ENCODE data around the gene DRC1.
"Not testable (repeated sequence)": the region's sequence is repeated elsewhere in the genome, so short reads cannot be mapped to it uniquely, and the experiment has no call there.

The DRC1 gene

DNA sequence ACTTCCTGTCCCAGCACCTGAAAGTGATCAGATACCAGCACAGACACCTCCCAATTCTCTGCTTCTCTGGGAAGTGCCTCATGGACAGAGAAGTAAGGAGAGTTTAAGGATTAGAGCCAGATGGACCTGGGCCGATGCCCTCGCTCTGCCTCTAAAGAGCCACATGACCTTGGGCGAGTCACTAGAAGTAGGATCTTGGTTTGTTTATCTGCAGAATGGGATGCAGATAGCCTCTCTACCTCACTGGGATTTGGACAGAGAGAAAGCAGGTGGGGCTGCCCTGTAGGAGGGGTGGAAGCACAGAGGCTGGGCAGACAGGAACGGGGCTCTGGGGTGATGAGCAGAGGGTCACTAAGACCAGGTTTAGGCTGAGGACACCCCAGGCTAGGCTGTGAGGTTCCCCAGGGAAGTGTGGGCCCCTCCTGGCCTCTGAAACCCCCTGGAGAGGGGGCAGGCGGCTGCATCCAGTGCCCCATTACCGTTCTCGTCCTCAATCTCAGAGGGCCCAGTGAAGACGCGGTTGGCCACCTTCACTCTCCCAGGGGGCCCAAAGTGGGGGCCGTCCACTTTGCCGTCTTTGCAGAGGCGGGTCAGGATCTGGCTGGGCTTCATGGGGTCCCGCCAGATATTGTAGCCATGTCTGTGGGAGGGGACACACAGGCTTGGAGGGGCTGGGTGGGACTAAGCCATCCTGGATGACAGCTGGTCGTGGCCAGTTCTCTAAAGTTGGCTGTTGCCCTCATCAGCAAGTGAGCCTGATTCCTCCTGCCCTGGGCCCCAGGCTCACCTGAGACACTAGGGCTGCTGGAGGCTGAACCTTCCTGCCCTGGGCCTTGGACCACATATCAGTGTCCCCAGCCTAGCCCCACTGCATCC lies 62.9 kb downstream of the DRC1 start:
- no peak for ATAC-seq

DNA sequence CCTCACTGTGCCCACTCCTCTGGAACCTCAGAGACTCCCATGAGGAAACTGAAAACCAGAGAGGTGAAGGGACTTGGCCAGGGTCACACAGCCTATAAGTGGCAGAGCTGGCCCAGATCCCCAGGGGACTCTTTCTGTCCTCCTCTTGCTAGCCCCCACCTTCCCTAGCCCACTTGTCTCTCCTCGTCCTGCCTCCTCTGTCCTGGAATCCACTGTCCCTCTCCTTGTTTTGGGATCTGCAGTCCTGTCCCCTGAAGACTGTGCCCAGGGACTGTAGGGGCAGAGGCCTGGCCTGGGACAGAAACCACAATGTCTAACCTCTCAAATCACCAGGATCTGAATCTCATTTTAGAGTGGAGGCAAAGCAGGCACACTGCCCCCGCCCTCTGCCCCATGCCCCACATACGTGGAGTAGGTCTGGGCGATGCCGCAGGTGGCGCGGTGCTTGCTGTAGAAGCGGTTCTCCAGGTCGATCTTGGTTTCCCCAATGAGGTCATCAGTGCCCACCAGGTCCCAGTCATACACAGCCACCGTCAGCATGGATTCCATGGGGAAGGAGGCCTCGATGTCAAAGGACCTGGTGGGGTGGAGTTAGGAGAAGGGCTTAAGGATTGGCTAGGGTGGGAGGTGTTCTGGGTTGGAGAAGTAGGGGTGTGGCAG lies 63.7 kb downstream of the DRC1 start:
- ATAC-seq = no peak

DNA sequence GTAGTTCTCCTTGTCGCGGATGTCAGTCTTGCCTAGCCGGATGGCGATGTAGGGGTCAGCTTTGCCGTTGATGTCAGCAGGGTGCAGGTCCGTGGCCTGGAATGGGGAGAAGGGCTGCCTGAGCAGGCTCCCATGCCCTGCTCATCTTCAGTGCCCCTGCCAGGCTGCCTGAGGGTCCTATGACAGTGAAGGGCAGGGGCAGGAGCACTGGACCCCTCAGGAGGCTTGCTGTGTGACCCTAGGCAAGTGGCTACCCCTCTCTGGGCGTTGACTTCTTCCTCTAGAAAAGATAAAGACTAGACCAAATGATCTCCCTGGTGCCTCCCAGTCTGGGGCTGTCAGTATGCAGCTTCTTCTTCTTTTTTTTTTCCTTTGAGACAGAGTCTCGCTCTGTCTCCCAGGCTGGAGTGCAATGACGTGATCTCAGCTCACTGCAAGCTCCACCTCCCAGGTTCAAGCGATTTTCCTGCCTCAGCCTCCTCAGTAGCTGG lies 64.3 kb downstream of the DRC1 start:
- ATAC-seq = no peak

DNA sequence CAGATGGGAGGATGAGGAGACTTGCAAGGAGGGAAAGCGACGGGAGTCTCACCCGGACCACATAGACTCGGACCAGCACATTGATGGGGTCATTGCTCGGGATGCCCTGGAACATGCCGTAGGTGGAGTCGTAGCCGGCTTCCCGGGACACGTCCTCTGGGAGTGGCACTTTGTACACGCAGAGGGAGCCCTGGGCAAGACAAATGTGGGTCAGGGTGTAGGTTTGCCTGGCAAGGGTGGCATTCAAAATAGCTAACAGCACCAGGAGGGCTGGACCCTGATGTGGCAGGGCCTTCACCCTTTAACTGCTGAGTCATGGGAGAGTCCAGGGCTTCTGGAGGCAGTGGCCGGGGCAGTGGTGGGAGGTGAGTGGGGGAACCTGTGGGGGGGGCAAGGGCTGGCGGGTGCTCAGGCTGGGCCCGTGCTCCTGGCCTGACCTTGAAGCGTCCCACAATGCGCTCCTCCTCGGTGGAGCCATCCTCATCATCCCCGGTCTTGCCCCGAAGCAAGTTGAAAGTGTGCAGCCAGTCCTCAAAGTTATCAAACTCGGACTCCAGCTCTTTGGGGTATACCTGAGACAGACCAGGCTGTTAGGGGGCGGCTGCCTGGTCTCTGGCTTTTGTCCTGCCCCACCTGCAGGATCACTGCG lies 65.1 kb downstream of the DRC1 start:
- ATAC-seq = no peak

DNA sequence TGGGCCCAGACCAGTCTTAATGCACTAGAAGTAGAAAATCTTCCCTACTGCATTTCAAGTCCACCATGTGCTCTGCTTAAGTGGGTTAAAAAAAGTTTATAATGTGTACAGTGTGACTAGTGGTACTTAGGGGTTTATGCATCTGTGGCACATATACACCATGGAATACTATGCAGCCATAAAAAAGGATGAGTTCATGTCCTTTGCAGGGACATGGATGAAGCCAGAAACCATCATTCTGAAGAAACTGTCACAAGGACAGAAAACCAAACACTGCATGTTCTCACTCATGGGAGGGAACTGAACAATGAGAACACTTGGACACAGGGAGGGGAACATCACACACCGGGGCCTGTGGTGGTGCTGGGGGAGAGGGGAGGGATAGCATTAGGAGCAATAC lies 66.8 kb downstream of the DRC1 start:
- not testable (repeated sequence) for ATAC-seq

DNA sequence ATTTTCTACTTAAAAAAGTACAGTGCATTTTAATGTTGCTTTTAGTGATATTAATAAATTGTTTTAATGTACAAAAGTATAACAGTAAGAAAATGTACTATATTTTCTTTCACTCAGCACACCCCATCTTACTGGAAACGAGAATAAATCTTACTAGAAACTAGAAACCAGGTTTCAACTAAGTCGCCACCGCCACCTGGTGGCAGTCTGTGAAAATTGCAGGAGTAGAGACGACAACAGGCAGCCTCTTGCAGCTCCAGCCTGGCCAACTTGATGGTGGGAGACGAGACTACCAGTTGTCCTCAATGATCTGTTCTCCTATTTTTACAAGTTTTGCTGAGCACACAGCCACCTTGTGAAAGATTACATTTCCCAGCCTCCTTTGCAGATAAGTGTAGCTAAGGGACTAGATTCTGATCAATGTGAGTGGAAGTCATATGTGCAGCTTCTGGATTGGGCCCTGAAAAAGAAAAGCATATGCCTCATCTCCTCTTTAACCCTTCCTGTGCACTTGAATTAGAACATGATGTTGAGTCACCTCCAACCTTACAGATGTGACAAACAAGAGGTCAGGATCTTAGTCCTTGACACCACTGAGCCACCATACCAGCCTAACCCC lies 67.5 kb downstream of the DRC1 start:
- no peak for ATAC-seq

DNA sequence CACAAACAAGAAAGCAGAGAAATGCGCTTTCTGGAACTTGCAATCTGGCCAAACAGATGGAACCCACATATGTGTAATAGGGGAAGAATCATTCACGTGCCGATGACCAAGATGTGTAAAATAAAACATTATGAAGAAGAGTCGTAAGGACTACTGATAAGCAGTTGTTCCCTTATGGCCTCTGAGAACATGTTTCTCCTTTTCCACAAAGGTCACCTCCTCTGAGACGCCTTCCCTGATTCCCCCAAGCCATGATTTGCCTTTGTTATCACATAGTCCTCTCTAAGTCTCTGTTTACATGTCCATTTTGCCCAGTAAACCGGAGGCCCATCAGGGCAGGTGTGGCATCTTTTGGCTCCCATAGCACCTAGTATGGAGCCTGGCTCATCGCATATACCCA lies 68.2 kb downstream of the DRC1 start:
- ATAC-seq = no peak

DNA sequence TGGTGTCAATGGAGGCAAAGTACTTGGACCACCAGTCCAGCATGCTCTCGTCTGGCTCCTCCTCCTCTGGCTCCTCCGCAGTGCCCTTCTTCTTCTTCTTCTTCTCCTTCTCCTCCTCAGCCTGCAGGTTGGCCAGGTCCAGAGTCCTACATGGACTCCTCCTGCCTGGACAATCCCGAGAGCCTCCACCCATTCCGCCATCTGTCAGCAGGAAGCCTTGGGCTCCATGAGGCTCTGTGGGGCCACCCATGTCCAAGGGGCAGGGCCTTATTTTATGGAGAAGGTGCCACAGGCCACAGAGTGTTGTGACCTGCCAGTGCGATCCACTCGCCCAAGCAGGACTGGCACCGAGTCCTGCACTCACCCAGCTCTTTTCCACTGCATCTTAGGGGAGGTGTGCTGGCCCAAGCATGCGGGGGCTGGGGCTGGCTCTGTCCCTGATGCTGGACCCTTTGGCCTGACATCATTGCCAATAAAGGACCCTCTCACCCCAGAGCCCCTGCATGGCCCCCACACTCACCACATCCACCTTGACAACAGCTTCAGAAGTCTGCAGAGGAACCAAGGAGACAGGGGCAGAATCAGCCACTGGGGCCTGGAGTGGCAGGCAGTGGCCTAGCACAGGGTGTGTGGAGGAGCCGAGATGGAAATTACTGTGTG lies 69.0 kb downstream of the DRC1 start:
- ATAC-seq = no peak

DNA sequence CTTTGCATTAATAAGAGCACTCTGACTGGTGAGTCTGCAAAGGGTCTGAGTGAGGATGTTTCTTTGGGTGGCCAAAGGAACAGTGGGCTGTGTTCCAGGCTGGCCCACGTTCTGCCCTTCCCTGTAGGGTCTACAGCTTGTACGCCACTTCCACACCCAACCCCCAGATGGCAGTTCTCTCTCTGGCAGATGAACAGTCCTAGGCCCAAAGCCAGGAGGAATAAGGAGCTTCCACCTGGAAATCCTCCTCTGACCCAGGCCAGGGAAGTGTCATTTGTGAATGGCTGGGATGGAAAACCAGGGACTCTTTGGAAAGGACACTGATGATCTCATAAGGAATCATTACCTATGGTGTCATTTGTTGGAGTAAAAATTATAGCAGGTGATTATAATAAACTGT lies 69.6 kb downstream of the DRC1 start:
- no peak for ATAC-seq

DNA sequence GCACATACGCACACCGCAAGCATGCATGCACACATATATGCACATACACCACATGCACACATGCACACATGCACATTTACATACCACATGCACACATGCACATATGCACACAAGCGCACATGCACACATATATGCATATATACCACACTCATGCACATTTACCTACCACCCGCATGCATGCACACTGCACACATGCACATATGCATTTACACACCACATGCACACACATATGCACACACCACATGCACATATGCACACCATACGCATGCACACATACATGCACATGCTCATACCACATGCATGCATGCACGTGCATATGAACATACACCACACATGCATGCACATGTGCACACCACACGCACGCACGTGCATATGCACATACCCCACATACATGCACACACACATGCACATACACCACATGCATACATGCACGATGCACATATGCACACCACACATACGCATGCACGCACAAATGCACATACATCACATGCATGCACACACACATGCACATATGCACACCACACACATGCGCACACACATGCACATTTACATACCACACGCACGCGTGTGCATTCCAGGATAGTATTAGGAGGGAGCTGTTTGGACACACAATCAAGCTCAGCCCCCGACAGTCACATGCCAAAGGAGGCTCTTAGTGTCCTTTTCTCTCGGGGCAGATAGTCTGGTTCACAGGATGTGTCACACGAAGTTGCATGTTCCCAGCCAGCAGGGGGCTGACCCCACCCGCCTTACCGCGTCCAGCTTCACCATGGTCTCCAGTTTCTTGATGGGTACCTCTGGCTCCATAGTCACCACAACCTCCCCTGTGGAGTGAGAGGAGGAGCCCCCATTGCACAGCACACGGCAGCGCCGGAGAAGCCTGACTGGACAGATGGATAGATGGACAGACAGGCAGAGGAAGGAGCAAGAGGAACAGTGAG lies 70.3 kb downstream of the DRC1 start:
- no peak for ATAC-seq

DNA sequence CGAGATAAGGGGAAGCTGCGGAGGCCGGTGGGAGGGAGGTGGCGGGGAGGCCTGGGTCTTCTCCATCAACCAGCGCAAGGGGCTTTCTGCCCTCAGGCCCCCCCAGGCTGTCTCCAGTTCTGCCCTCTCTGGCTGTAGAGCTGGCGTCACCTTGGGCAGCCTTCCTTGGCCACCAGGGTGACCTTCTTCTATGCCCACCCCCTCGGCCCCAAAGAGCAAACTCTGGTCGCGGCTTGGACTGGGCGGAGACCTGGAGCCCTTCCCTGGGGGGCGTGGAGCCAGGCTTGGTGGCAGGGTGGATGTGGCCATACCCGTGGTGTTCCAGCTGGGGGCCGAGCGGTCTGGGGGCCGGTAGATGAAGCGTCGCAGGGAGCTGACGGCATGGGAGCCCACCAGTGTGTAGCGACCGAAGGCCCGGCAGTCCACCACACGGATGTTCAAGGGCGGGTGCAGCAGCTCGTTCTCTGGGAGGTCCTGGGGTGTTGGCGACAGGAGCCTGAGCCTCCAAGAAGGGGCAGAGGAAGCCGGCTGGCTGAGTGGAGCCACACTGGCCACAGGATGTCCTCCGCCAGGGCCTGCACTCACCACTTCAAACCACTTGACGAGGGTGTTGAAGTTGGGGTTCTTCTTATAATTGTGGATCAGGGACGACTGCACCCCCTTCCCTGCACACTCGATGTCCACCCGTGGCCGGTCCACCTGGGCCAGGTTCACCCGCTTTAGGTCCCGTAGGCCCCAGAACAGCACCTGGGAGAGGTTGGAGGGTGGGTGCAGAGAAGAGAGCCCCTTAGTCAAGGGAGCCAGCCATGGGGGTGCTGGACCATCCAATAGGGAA lies 71.3 kb downstream of the DRC1 start:
- ATAC-seq = no peak

DNA sequence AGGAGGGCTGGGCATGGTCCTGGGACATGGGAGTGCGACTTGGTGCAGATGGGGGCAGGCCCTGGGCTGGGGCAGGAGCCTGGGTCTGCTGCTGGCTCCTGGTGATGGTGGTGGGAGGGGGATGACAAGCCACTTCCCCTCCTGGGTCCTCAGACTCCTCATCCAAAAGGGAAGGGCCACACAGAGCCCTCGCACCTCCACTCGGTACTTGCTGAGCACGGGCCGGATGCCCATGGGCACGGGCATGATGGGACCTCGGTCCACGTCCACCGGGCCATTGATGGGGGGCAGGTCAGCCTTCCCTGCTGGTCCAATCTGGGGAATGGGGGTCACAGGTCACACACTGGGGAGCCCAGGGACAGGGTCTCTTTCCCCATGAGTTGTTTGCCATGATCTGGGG lies 72.1 kb downstream of the DRC1 start:
- no peak for ATAC-seq

DNA sequence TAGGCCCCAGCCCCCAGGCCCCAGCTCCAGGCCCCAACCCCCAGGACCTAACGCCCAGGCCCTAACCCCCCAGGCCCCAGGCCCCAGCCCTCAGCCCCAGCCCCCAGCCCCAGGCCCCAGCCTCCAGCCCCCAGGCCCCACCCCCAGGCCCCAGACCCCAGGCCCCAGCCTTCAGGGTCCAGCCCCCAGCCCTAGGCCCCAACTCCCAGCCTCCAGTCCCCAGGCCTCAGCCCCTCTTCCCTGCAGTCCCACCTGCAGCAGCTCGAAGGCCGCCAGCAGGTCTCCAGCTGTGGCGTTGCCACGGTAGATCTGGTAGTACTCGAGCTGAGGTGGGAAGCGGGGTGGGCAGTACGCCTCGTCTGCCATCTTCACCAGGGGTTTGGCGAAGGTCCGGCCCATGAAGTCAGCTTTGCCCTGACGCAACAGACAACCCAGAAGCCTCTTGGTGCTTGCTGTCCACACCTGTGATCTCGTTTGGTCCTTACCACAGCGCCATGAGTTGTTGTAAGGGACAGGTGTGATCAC lies 72.6 kb downstream of the DRC1 start:
- no peak for ATAC-seq

DNA sequence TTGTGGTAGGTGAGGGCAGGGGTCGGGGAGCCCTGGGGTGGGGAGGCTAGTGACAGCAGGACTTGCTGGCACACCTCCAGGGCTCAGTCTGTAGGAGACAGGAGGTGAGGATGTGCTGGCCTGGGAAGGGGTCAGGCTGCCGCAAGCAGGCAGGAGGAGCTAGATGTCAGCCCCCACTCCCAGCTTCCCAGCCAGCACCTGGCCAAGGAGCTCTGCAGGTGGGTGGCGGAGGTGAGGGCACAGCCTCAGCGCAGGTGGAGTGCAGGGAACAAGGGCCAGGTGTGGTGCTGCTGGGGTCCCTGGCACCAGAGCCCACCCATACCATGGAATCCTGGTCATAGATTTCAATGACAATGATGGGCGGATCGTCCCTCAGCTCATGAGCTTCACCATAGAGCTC lies 73.3 kb downstream of the DRC1 start:
- ATAC-seq = no peak

DNA sequence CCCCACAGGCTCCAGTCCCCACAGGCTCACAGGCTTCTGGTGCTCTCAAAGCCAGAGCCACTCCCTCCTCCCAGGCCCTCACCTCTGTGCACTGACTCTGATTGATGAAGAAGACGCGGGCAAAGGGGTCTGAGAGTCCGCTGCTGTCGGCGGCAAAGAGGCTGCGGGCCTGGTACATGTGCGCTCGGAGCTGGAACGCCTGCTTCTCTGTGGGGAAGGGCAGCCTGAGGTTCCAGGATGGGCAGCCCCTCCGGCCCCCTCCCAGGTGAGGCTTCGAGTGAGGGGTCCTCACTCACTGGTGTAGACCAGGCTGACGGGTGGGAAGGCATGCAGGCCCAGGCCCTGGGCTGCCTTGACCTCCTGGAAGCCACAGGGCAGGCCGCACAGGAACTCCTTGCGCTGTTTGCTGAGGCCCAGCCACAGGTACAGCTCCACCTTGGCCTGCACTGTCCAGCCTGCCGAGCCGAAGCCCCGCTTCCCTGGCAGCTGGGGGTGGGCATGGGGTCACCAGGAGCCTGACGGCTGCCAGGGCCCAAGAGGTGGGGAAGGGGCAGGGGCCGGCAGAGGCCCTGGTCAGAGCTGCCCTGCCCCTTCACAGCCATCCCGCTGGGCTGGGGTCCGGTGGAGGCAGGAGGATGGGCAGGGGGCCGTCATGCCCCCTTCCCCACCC lies 74.2 kb downstream of the DRC1 start:
- ATAC-seq = no peak

DNA sequence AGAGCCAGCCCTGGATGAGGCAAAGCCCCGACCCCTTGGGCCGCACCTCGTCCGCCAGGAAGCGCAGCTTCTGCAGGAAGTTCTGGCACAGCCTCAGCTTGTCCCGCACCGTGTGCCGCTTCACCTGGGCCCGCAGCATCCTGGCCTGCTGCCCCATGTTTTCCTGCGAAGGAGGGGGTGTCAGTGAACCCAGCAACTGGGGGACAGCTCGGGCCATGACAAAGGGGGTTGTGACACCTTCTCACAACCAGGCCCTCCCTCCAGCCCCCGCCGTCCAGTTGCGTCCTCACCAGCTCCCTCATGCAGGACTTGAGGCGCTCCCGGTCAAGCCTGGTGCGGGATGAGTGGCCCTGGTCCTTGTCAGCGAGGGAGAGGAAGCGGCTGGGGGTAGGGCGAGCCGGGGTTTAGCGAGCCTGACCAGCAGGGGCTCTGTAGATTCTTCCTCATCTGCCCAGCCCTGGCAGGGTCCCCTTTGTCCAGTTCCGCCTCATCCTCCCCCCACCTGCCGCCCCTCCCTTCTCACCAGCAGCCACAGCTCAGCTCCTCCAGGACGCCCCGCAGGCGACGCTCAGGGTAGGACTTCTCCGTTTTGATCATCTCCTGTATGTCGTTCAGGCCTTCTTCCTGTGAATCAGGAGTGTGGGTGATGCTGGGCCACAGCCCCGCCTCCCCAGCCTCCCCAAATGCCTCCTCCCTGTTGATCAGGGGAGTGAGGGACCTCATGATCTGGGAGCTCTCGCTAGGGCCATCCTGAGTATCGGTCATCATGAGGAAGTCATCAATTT lies 75.6 kb downstream of the DRC1 start:
- peak in 1 of 2 donors; percentile 62 for ATAC-seq

DNA sequence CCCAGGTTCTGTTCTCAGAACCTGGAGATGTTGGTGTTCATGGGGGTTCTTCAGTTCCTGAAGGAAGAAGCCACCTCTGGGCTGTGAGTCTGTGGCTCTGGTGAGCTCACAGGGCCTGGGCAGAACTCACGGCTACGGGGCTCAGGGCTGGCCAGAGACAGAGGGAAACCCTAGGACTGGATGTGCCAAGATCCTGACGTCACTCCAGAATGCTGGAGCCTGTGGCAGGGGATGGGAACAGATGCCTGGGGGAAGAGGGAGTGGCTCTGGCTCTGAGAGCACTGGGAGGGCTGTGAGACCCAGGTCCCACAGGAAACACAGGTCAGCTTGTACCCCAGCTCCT lies 76.2 kb downstream of the DRC1 start, which contains the start of gene OTOF:
Gene OTOF (minus strand): TSS at position 214 of the 343 bp plus-strand sequence.
- ATAC-seq = no peak

DNA sequence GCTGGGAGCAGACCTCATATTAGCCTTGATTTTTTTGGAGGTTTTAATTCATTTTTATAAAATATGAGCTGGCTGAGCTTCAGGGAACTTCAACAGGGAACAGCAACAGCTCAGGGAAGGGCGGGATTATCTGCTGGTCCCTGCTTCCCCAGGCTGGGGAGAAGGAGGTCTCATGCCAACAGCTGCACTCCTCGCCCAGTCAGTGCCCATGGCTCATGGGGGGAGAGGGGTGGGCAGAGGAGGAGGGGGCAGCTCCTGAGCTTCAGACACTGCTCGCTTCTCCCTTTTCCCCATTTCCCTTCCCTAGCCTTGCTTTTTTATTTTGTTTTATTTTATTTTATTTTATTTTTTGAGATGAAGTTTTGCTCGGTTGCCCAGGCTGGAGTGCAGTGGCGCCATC lies 76.6 kb downstream of the DRC1 start:
- no peak for ATAC-seq
